GM12878 (cell line): ENCODE data around the gene BAX. TPM values are rescaled to one million over a fixed set of nuclear protein-coding genes. Genes with fewer than 3 reads are reported as not detected.

ENCODE experiments used
- ATAC-seq: fragments of 200-7000 bp; cut with Tn5 transposase; 3 replicates; pipeline ENCODE4 v1.9.1; 2020; ENCODE audit warnings: mild to moderate bottlenecking, moderate library complexity
- BruUV-seq: library from RNA; stranded (reverse); fragments of 400-500 nt; replicated peaks from 2 replicates; lab custom pipeline; 2021; lab: Mats Ljungman, UMichigan
- CTCF ChIA-PET: fragments of 300-600 bp; sonication (Branson Sonifier 250); formaldehyde crosslinking; extraction: SDS; loops from one replicate; lab custom pipeline; 2021; ENCODE audit warnings: inconsistent platforms; lab: Yijun Ruan, JAX
- POLR2A ChIA-PET: fragments of 350-600 bp; formaldehyde crosslinking; extraction: SDS; loops from one replicate; lab custom pipeline; 2021; ENCODE audit warnings: inconsistent platforms; lab: Charles Lee
- RAD21 ChIA-PET: fragments of 300-600 bp; sonication (Branson Sonifier 250); formaldehyde crosslinking; loops from one replicate; lab custom pipeline; 2023; ENCODE audit warnings: antibody characterized with exemption; ENCODE audit not compliant: unreplicated experiment; lab: Charles Lee
- SMC1A ChIA-PET: fragments of 300-600 bp; sonication (Branson Sonifier 250); formaldehyde crosslinking; loops from one replicate; lab custom pipeline; 2023; ENCODE audit not compliant: unreplicated experiment, uncharacterized antibody; lab: Charles Lee
- DNase-seq: peaks from one replicate; pipeline ENCODE4 v3.0.0-alpha.2; 2011; ENCODE audit warnings: low read depth, low spot score
- FAIRE-seq: peaks from 3 replicates; lab custom pipeline; 2011; peaks lifted over from hg19 to GRCh38; lab: Jason Lieb, UNC
- H2AFZ ChIP-seq: 2 replicates; pipeline ENCODE4 v1.6.0; 2011; ENCODE audit warnings: low read depth, low read length, control low read depth; ENCODE audit not compliant: control insufficient read depth
- H3K27ac ChIP-seq: 2 replicates; pipeline ENCODE4 v1.5.1; 2011; ENCODE audit warnings: control low read depth; ENCODE audit not compliant: control insufficient read depth, insufficient read depth
- H3K27me3 ChIP-seq, 2 experiments: replicated peaks in 1 of 2; 2 replicates each; pipeline versions ENCODE4 v1.6.0 to v1.6.1; 2011; ENCODE audit warnings: low read length in 1 of 2; ENCODE audit not compliant: control insufficient read depth in 2 of 2, insufficient read depth in 2 of 2
- H3K36me3 ChIP-seq, 2 experiments: 2 replicates each; pipeline ENCODE4 v1.5.1; 2011; ENCODE audit warnings: low read length in 1 of 2; ENCODE audit not compliant: control insufficient read depth in 2 of 2, insufficient read depth in 2 of 2
- H3K4me1 ChIP-seq: 2 replicates; pipeline ENCODE4 v1.6.1; 2011; ENCODE audit warnings: mild to moderate bottlenecking, low read length, moderate library complexity, mixed read lengths; ENCODE audit not compliant: control insufficient read depth, insufficient read depth
- H3K4me2 ChIP-seq: 2 replicates; pipeline ENCODE4 v1.6.0; 2011; ENCODE audit warnings: control low read depth; ENCODE audit not compliant: control insufficient read depth, insufficient read depth
- H3K4me3 ChIP-seq: fragments of 200-600 bp; sonication (generic); 2 replicates; pipeline ENCODE4 v1.5.1; 2016
- H3K79me2 ChIP-seq: 2 replicates; pipeline ENCODE4 v1.6.0; 2011; ENCODE audit warnings: low read length; ENCODE audit not compliant: control insufficient read depth, insufficient read depth
- H3K9ac ChIP-seq: 2 replicates; pipeline ENCODE4 v1.8.0; 2011; ENCODE audit warnings: low read length, control low read depth, mixed read lengths; ENCODE audit not compliant: control insufficient read depth, insufficient read depth
- H3K9me3 ChIP-seq: replicated peaks from 3 replicates; pipeline ENCODE4 v1.5.1; 2011; ENCODE audit warnings: mild to moderate bottlenecking, low read length; ENCODE audit not compliant: control insufficient read depth, insufficient read depth
- H4K20me1 ChIP-seq: 2 replicates; pipeline ENCODE4 v1.6.0; 2011; ENCODE audit not compliant: control insufficient read depth, insufficient read depth
- BCLAF1 ChIP-seq: fragments of 450-650 bp; IDR thresholded peaks from 2 replicates; pipeline ENCODE4 v1.6.1; 2017; ENCODE audit warnings: antibody characterized with exemption, mild to moderate bottlenecking, moderate library complexity
- IKZF1 ChIP-seq: fragments of 450-650 bp; conservative IDR thresholded peaks from 2 replicates; pipeline ENCODE4 v1.6.1; 2017; ENCODE audit warnings: antibody characterized with exemption, mild to moderate bottlenecking
- IKZF2 ChIP-seq, 2 experiments: fragments of 450-650 bp; IDR thresholded peaks; 2 replicates each; pipeline ENCODE4 v1.6.1; 2017; ENCODE audit warnings: mild to moderate bottlenecking in 2 of 2, moderate library complexity in 2 of 2
- WGBS: methylation state at CpG from one replicate; pipeline ENCODE4 v1.1.6; 2016; ENCODE audit warnings: low lambda C conversion rate; ENCODE audit not compliant: insufficient replicate concordance, insufficient coverage; ENCODE audit errors: missing lambda C conversion rate; 5-methylcytosine and 5-hydroxymethylcytosine counted together
- in situ Hi-C: fragments of 300-500 bp; cut with MboI; formaldehyde crosslinking; loops from 9 replicates; pipeline ENCODE4 v1.14.3; 2018; ENCODE audit warnings: mixed read lengths
- intact Hi-C: fragments of 100-400 bp; cut with micrococcal nuclease; formaldehyde crosslinking; loops from one replicate; pipeline ENCODE4 v1.14.2; 2022; ENCODE audit not compliant: unreplicated experiment
- microRNA-seq: library from miRNA; unstranded; fragments of <30 nt; microRNA quantifications from one replicate; pipeline ENCODE4, GENCODE V29; 2018
- polyA plus RNA-seq, 11 experiments: library from polyadenylated mRNA; depleted of rRNA in 4 of 11; unstranded in 6 of 11; stranded (reverse) in 5 of 11; fragments of >200 nt; fragmentation: Nextera tagmentation in 4 of 11; fragmentation: Illumina TruSeq in 1 of 11; extraction: Ambion mirVana in 4 of 11; extraction: Trizol in 1 of 11; gene quantifications; 1 replicate in 1 of 11; 2 replicates in 10 of 11; pipeline versions ENCODE4 v1.2.1 to v1.2.3, GENCODE V29; 2011 to 2016; ENCODE audit warnings: inconsistent platforms in 2 of 11, missing spikeins in 2 of 11, low read depth in 1 of 11
- small RNA-seq: library from RNA; depleted of rRNA; stranded (forward); fragments of <200 nt; gene quantifications from one replicate; pipeline ENCODE3, GENCODE V24; 2014
- total RNA-seq, 4 experiments: library from RNA; depleted of rRNA in 3 of 4; stranded (reverse); fragments of >200 nt in 3 of 4; fragmentation: Illumina TruSeq in 1 of 4; extraction: Trizol in 1 of 4; gene quantifications; 2 replicates each; pipeline versions ENCODE4 v1.2.1 to v1.2.3, GENCODE V29; 2013 to 2021

Gene BAX
- total and polyA plus RNA-seq, 10 of the 15 experiments (the other 5 are each of a cell fraction or from before 2014, with no cell fraction given), result 7.2 to 221 (median 137) TPM

GRCh38 chr19:49011194-49011593, 56.5 kb downstream of the BAX start:
- BruUV-seq, result no TSS peak
- intact Hi-C loops (no loop called here), in situ Hi-C loops (no loop called here)
- 92% methylated on average over 17 of the region's 17 CpGs for WGBS
- H3K4me3 ChIP-seq, result no peak overlapping the region
- no peaks in the 10 kb centered on the region for H3K9me3 ChIP-seq
- DNase-seq (no peak), ATAC-seq (no peak), FAIRE-seq (no peak)
- H3K4me1 ChIP-seq, result no peaks in the 10 kb centered on the region
- ChIA-PET POLR2A (interaction anchor here (1.0 kb wide), 1 partner anchor 47 kb away, joined by 3 read pairs; no protein-coding TSS in a partner anchor), RAD21 (no interaction called here), CTCF (no interaction called here), SMC1A (no interaction called here)
- H3K36me3 ChIP-seq, result peaks cover 14 to 22% of the 10 kb centered on the region in 2 experiments
- no peak overlapping the region for H3K27ac ChIP-seq
- H3K27me3 ChIP-seq, result no peaks in the 10 kb centered on the region
- no peaks in the 10 kb centered on the region for H3K79me2 ChIP-seq
- no peaks in the 10 kb centered on the region for H4K20me1 ChIP-seq
- H3K4me2 ChIP-seq, result no peak overlapping the region
- no peak for TF ChIP-seq IKZF2 (IDR thresholded peaks at IDR 0.05)
- no peak for TF ChIP-seq BCLAF1
- TF ChIP-seq IKZF1, result no peak
- no peak overlapping the region for H3K9ac ChIP-seq
- H2AFZ ChIP-seq, result no peak overlapping the region

Small RNA genes lying within 50 kb of the gene (microRNA-seq; reads per million reads assigned to microRNA genes)
- gene MIR6798, result not detected

Small RNA genes lying within 50 kb of the gene (small RNA-seq; reads per million reads assigned to genes)
- not detected for gene AC026803.1
- 0.12 reads per million for gene MIR6798

Other genes starting within 250 kb of the BAX start
Only the 7 nearest of the 30 such genes appear.
- gene TULP2, start 56.1 kb upstream of the BAX start, total RNA-seq (2014; rRNA removed), result 0.49 and 0.56 TPM in 2 replicates
- 0.14 and 0.22 TPM in 2 replicates for gene TULP2, start 56.1 kb upstream of the BAX start, total RNA-seq (2014; rRNA removed; fragmentation: Illumina TruSeq; extraction: Trizol)
- 0.82 and 1.2 TPM in 2 replicates for gene TULP2, start 56.1 kb upstream of the BAX start, total RNA-seq (2021)
- 0.26 and 0.45 TPM in 2 replicates for gene TULP2, start 56.1 kb upstream of the BAX start, polyA plus RNA-seq (2011; rRNA removed)
- gene TULP2, start 56.1 kb upstream of the BAX start, polyA plus RNA-seq (2014; fragmentation: Illumina TruSeq; extraction: Trizol), result 0.31 and 0.57 TPM in 2 replicates
- gene TULP2, start 56.1 kb upstream of the BAX start, polyA plus RNA-seq (2014; fragmentation: Nextera tagmentation; extraction: Ambion mirVana), result under 1 TPM in 1 of 2 experiments, not detected in 1; 0.62 TPM
- gene TULP2, start 56.1 kb upstream of the BAX start, polyA plus RNA-seq (2014; rRNA removed), result 0.69 and 1.5 TPM in 2 replicates
- under 1 TPM; 0.17 to 0.18 TPM for gene TULP2, start 56.1 kb upstream of the BAX start, polyA plus RNA-seq (2016; fragmentation: Nextera tagmentation; extraction: Ambion mirVana)
- gene NUCB1, start 54.6 kb upstream of the BAX start, total RNA-seq (2014; rRNA removed), result 41.8 and 48.6 TPM in 2 replicates
- gene NUCB1, start 54.6 kb upstream of the BAX start, total RNA-seq (2014; rRNA removed; fragmentation: Illumina TruSeq; extraction: Trizol), result 31.7 and 33.0 TPM in 2 replicates
- 80.2 and 82.4 TPM in 2 replicates for gene NUCB1, start 54.6 kb upstream of the BAX start, total RNA-seq (2021)
- gene NUCB1, start 54.6 kb upstream of the BAX start, polyA plus RNA-seq (2011; rRNA removed), result 19.3 and 40.3 TPM in 2 replicates
- 13.9 and 32.5 TPM in 2 replicates for gene NUCB1, start 54.6 kb upstream of the BAX start, polyA plus RNA-seq (2014; fragmentation: Illumina TruSeq; extraction: Trizol)
- gene NUCB1, start 54.6 kb upstream of the BAX start, polyA plus RNA-seq (2014; fragmentation: Nextera tagmentation; extraction: Ambion mirVana), result 1 to 10 TPM; 1.8 to 3.2 TPM
- 77.7 and 94.2 TPM in 2 replicates for gene NUCB1, start 54.6 kb upstream of the BAX start, polyA plus RNA-seq (2014; rRNA removed)
- 100 to 1,000 TPM; 112 TPM for gene NUCB1, start 54.6 kb upstream of the BAX start, polyA plus RNA-seq (2016; fragmentation: Nextera tagmentation; extraction: Ambion mirVana)
- gene DHDH, start 21.2 kb upstream of the BAX start, total RNA-seq (2014; rRNA removed), result not detected in 2 replicates
- gene DHDH, start 21.2 kb upstream of the BAX start, total RNA-seq (2014; rRNA removed; fragmentation: Illumina TruSeq; extraction: Trizol), result not detected in 2 replicates
- not detected in 2 replicates for gene DHDH, start 21.2 kb upstream of the BAX start, total RNA-seq (2021)
- 0.15 and 0.23 TPM in 2 replicates for gene DHDH, start 21.2 kb upstream of the BAX start, polyA plus RNA-seq (2011; rRNA removed)
- gene DHDH, start 21.2 kb upstream of the BAX start, polyA plus RNA-seq (2014; fragmentation: Illumina TruSeq; extraction: Trizol), result not detected in 2 replicates
- gene DHDH, start 21.2 kb upstream of the BAX start, polyA plus RNA-seq (2014; fragmentation: Nextera tagmentation; extraction: Ambion mirVana), result under 1 TPM in 1 of 2 experiments, not detected in 1; 0.13 TPM
- 0.19 TPM in 1 of 2 replicates, not detected in the other for gene DHDH, start 21.2 kb upstream of the BAX start, polyA plus RNA-seq (2014; rRNA removed)
- under 1 TPM in 1 of 2 experiments, not detected in 1; 0.21 TPM for gene DHDH, start 21.2 kb upstream of the BAX start, polyA plus RNA-seq (2016; fragmentation: Nextera tagmentation; extraction: Ambion mirVana)
- 1,329 and 1,429 TPM in 2 replicates for gene FTL, start 10.4 kb downstream of the BAX start, total RNA-seq (2014; rRNA removed)
- gene FTL, start 10.4 kb downstream of the BAX start, total RNA-seq (2014; rRNA removed; fragmentation: Illumina TruSeq; extraction: Trizol), result 1,207 and 1,334 TPM in 2 replicates
- gene FTL, start 10.4 kb downstream of the BAX start, total RNA-seq (2021), result 994 and 1,017 TPM in 2 replicates
- gene FTL, start 10.4 kb downstream of the BAX start, polyA plus RNA-seq (2011; rRNA removed), result 148 and 364 TPM in 2 replicates
- 1,187 and 1,762 TPM in 2 replicates for gene FTL, start 10.4 kb downstream of the BAX start, polyA plus RNA-seq (2014; fragmentation: Illumina TruSeq; extraction: Trizol)
- 1,000 to 10,000 TPM; 5,502 to 8,913 TPM for gene FTL, start 10.4 kb downstream of the BAX start, polyA plus RNA-seq (2014; fragmentation: Nextera tagmentation; extraction: Ambion mirVana)
- gene FTL, start 10.4 kb downstream of the BAX start, polyA plus RNA-seq (2014; rRNA removed), result 1,363 and 1,437 TPM in 2 replicates
- gene FTL, start 10.4 kb downstream of the BAX start, polyA plus RNA-seq (2016; fragmentation: Nextera tagmentation; extraction: Ambion mirVana), result 1,000 to 10,000 TPM; 4,849 to 4,896 TPM
- 35.4 and 39.5 TPM in 2 replicates for gene GYS1, start 38.4 kb downstream of the BAX start, total RNA-seq (2014; rRNA removed)
- gene GYS1, start 38.4 kb downstream of the BAX start, total RNA-seq (2014; rRNA removed; fragmentation: Illumina TruSeq; extraction: Trizol), result 20.2 and 21.5 TPM in 2 replicates
- 37.3 and 40.2 TPM in 2 replicates for gene GYS1, start 38.4 kb downstream of the BAX start, total RNA-seq (2021)
- gene GYS1, start 38.4 kb downstream of the BAX start, polyA plus RNA-seq (2011; rRNA removed), result 36.0 and 62.0 TPM in 2 replicates
- 40.6 and 44.3 TPM in 2 replicates for gene GYS1, start 38.4 kb downstream of the BAX start, polyA plus RNA-seq (2014; fragmentation: Illumina TruSeq; extraction: Trizol)
- gene GYS1, start 38.4 kb downstream of the BAX start, polyA plus RNA-seq (2014; fragmentation: Nextera tagmentation; extraction: Ambion mirVana), result 1 to 10 TPM; 3.7 to 5.8 TPM
- 42.2 and 45.5 TPM in 2 replicates for gene GYS1, start 38.4 kb downstream of the BAX start, polyA plus RNA-seq (2014; rRNA removed)
- 10 to 100 TPM; 37.3 to 40.6 TPM for gene GYS1, start 38.4 kb downstream of the BAX start, polyA plus RNA-seq (2016; fragmentation: Nextera tagmentation; extraction: Ambion mirVana)
- gene RUVBL2, start 39.0 kb downstream of the BAX start, total RNA-seq (2014; rRNA removed), result 195 and 202 TPM in 2 replicates
- gene RUVBL2, start 39.0 kb downstream of the BAX start, total RNA-seq (2014; rRNA removed; fragmentation: Illumina TruSeq; extraction: Trizol), result 80.3 and 97.0 TPM in 2 replicates
- 134 and 142 TPM in 2 replicates for gene RUVBL2, start 39.0 kb downstream of the BAX start, total RNA-seq (2021)
- 58.7 and 117 TPM in 2 replicates for gene RUVBL2, start 39.0 kb downstream of the BAX start, polyA plus RNA-seq (2011; rRNA removed)
- gene RUVBL2, start 39.0 kb downstream of the BAX start, polyA plus RNA-seq (2014; fragmentation: Illumina TruSeq; extraction: Trizol), result 11.8 and 53.8 TPM in 2 replicates
- 10 to 100 TPM; 33.8 to 70.6 TPM for gene RUVBL2, start 39.0 kb downstream of the BAX start, polyA plus RNA-seq (2014; fragmentation: Nextera tagmentation; extraction: Ambion mirVana)
- gene RUVBL2, start 39.0 kb downstream of the BAX start, polyA plus RNA-seq (2014; rRNA removed), result 142 and 166 TPM in 2 replicates
- 100 to 1,000 TPM; 214 to 224 TPM for gene RUVBL2, start 39.0 kb downstream of the BAX start, polyA plus RNA-seq (2016; fragmentation: Nextera tagmentation; extraction: Ambion mirVana)
- gene LHB, start 62.2 kb downstream of the BAX start, total RNA-seq (2014; rRNA removed), result 0.34 TPM in 1 of 2 replicates, not detected in the other
- not detected in 2 replicates for gene LHB, start 62.2 kb downstream of the BAX start, total RNA-seq (2014; rRNA removed; fragmentation: Illumina TruSeq; extraction: Trizol)
- 0.46 TPM in 1 of 2 replicates, not detected in the other for gene LHB, start 62.2 kb downstream of the BAX start, total RNA-seq (2021)
- gene LHB, start 62.2 kb downstream of the BAX start, polyA plus RNA-seq (2011; rRNA removed), result not detected in 2 replicates
- not detected in 2 replicates for gene LHB, start 62.2 kb downstream of the BAX start, polyA plus RNA-seq (2014; fragmentation: Illumina TruSeq; extraction: Trizol)
- gene LHB, start 62.2 kb downstream of the BAX start, polyA plus RNA-seq (2014; fragmentation: Nextera tagmentation; extraction: Ambion mirVana), result under 1 TPM in 1 of 2 experiments, not detected in 1; 0.20 TPM
- gene LHB, start 62.2 kb downstream of the BAX start, polyA plus RNA-seq (2014; rRNA removed), result 0.28 TPM in 1 of 2 replicates, not detected in the other
- under 1 TPM; 0.60 to 0.72 TPM for gene LHB, start 62.2 kb downstream of the BAX start, polyA plus RNA-seq (2016; fragmentation: Nextera tagmentation; extraction: Ambion mirVana)